Stimulated activated CD4-positive, alpha-beta T cell treated with anti-CD3 and anti-CD28 coated beads, Interleukin-12 subunit alpha, Interleukin-12 subunit beta, amount 100 ng/mL, for 4 hours (primary cell): ENCODE data around the gene UBASH3A.

Experiments
- DNase-seq: peaks from one replicate; pipeline ENCODE4 v3.0.0-alpha.2; 2020

The UBASH3A gene, protein sequence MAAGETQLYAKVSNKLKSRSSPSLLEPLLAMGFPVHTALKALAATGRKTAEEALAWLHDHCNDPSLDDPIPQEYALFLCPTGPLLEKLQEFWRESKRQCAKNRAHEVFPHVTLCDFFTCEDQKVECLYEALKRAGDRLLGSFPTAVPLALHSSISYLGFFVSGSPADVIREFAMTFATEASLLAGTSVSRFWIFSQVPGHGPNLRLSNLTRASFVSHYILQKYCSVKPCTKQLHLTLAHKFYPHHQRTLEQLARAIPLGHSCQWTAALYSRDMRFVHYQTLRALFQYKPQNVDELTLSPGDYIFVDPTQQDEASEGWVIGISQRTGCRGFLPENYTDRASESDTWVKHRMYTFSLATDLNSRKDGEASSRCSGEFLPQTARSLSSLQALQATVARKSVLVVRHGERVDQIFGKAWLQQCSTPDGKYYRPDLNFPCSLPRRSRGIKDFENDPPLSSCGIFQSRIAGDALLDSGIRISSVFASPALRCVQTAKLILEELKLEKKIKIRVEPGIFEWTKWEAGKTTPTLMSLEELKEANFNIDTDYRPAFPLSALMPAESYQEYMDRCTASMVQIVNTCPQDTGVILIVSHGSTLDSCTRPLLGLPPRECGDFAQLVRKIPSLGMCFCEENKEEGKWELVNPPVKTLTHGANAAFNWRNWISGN

GRCh38 chr21:42403611-42404231, at the start of gene UBASH3A:
TSS of gene UBASH3A (plus strand) at chr21:42403902. CDS start at chr21:42403946, 44 bp downstream.
- no peak for DNase-seq

DNA sequence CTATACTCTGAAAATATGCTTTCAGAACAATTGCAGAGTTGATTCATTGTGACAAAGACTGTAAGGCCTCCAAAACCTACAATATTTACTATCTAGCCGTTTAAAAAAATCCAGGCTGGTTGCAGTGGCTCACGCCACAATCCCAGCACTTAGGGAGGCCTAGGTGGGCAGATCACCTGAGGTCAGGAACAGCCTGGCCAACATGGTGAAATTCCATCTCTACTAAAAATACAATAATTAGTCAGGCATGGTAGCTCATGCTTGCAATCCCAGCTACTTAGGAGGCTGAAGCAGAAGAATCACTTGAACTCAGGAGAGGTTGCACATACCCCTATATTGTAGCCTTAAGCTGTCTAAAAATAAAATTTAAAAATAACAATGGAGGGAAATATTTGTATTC, 47.7 kb upstream of the UBASH3A start:
- no peak for DNase-seq

DNA sequence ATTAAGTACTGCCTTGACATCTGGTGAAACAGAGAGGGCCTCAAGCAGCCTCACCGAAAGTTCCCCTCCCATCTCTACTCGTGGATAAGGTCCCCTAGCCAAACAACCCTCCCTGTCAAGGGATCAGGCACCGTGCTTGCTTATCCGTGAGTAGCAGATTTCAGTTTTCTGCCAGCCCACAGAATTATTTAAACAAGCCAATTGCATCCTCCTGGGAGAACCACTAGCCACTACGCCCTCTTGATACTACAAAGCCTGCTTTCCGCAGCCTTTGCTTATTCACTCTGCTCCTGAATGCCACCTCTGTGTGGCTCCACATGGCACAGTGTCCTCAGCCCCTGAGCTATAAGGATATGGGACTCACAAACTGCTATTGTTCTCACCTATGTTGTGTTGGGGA, 47.1 kb upstream of the UBASH3A start:
- no peak for DNase-seq

DNA sequence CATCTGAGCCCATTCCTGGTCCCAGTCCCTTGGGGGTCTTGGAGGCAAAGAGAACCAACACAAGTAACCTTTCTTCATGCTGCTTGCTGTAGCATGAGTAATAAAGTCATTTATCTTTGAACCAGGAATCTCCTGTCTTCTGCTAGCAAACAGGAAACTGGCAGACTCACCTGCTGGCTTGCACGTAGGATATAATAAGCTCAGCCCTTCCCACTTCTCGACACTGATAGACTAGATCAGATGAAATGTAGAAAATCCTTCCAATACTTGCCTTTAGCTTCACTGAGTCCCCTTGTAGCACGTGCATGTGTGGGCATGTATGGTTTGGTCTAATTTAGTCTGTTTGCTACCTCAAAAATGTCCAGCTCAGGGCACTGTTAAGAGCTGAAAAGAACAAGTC, 46.4 kb upstream of the UBASH3A start:
- no peak for DNase-seq

GRCh38 chr21:42358261-42358660, 45.4 kb upstream of the UBASH3A start:
- DNase-seq, result no peak

DNA sequence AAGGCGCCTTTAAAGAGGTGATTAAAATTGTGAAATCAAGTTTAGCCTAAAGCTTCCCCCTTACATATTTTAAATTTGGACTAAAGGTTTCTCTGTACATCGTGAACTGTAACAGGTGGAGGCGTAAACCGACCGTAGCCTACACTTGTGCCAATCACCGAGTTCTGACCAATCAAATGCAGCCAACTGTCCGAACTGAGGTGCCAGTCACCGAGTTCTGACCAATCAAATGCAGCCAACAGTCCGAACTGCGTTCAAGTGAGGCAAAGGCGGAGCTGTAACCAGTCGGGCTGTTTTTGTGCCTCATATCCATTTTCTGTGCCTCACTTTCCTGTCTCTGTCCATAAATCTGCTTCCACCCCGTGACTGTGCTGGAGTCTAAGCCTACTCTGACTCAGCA, 44.8 kb upstream of the UBASH3A start:
- no peak for DNase-seq

GRCh38 chr21:42360317-42360716, 43.4 kb upstream of the UBASH3A start:
- DNase-seq, result no peak

- DNase-seq, result no peak
Measured at GRCh38 chr21:42361286-42361685, 42.4 kb upstream of the UBASH3A start.

DNA sequence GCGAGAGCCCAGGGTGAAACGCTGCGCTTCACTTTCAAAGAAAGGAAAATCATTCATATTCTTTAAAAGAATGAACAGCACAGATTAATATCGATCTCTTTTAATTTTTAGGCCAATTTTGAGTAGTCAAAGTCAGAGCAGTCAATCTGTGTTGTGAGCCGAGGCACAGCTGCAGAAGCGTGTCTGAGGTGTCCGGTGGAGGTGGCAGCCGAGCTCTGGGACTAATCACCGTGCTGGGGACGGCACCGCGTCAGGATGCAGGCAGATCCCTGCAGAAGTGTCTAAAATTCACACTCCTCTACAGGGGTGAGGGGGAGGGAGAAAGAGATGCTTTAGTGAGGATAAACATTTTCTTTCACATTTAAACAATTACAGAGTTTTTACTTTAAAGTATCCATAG, 41.5 kb upstream of the UBASH3A start:
- DNase-seq, result no peak

- no peak for DNase-seq
Measured at GRCh38 chr21:42362700-42363099, 41.0 kb upstream of the UBASH3A start.

GRCh38 chr21:42363312-42363711, 40.4 kb upstream of the UBASH3A start:
- DNase-seq, result no peak

GRCh38 chr21:42364304-42364865, 39.3 kb upstream of the UBASH3A start:
- no peak for DNase-seq

- DNase-seq, result no peak
Measured at GRCh38 chr21:42365770-42366169, 37.9 kb upstream of the UBASH3A start.

GRCh38 chr21:42366292-42367010, 37.3 kb upstream of the UBASH3A start, which contains the start of gene TFF1:
TSS of gene TFF1 (minus strand) at chr21:42366535. CDS start at chr21:42366495, 40 bp downstream.
- DNase-seq, result no peak

GRCh38 chr21:42367367-42368165, 36.1 kb upstream of the UBASH3A start:
- no peak for DNase-seq

DNA sequence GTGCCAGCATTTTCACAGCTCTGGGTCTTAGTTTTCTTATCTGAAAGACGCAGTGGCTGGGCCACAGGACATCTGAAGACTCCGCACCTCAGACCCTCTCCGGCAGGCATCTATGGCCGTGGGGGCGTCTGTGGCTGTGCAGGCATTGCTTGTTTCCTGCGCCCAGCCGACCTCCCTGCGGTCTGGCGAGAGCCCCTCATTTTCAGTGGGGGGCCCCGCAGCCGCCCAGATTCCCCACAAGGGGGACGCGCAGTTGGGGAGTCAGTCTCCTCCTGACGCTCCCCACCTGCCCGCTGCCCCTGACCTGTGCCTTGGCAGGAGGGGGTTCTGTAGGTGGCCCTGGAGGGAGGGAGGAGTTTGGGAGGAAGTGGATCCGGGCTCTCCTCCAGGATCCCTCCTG, 33.9 kb upstream of the UBASH3A start:
- DNase-seq, result no peak

- DNase-seq, result no peak
Measured at GRCh38 chr21:42370894-42371654, 32.6 kb upstream of the UBASH3A start.

DNA sequence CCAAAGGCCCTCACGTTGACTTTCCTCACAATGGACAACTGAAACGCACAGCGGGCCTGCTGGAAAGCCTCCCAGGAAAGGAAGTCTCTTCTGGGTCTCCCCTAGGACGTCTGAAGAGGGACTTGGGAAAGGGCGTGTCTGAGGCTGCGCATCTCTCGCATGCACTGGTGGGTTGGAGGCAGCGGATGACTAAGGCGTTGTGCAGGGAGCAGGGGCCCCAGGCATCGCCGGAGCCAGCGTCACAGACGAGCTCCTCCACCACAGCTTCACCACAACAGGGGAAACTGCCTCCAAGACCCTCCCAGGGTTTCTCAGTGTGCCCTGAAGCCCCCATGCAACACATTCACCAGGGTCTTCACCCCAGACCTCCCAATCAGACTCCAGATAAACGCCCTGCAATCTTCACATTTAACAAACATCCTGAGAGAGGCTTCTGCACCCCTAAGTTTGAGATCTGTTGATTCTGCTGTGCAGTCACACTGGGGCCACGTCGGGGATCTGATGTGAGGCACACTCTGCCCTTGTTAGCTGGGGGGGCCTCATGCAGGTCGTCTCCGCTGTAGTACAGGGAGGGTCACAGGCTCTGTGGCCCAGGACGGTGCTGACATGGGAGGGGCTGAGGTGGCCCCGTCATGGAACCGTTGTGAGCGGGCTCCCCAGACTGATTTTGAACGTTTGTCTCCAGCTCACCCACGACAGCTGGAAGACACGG, 30.4 kb upstream of the UBASH3A start:
- DNase-seq, result no peak

- DNase-seq, result no peak
Measured at GRCh38 chr21:42373908-42374455, 29.7 kb upstream of the UBASH3A start.

GRCh38 chr21:42374457-42374856, 29.2 kb upstream of the UBASH3A start:
- no peak for DNase-seq
